ENCODE data around the gene SREK1IP1.
A peak's percentile ranks its signal among the peaks of the same experiment; 100 is the strongest.

Gene SREK1IP1

GRCh38 chr5:64769855-64770254, 1.4 kb upstream of the SREK1IP1 start:
- DNase-seq, result no peak
- Histone ChIP-seq H3K4me3 (ENCODE audit: low read length) (peak overlapping the region; percentile 95), H3K36me3 (replicated peaks; ENCODE audit: insufficient read depth, low read length) (no peaks in the 10 kb centered on the region), H3K9ac (ENCODE audit: low read length) (peak overlapping the region; percentile 79; the same call in 1 of the 2 replicates), H3K9me3 (replicated peaks; ENCODE audit: insufficient read depth, low read length) (no peaks in the 10 kb centered on the region), H4K20me1 (ENCODE audit: insufficient read depth, low read length) (no peaks in the 10 kb centered on the region), H3K79me2 (ENCODE audit: low read length) (peaks cover 69% of the 10 kb centered on the region), H3K27me3 (replicated peaks; ENCODE audit: insufficient read depth, low read length) (no peaks in the 10 kb centered on the region), H3K9me2 (replicated peaks; ENCODE audit: insufficient read depth, low read length) (no peaks in the 10 kb centered on the region), H3K4me1 (ENCODE audit: low read length) (peaks cover 45% of the 10 kb centered on the region), H2AFZ (ENCODE audit: low read length) (no peak overlapping the region), H3K27ac (ENCODE audit: low read length) (no peak overlapping the region), H3K4me2 (ENCODE audit: low read depth, low read length) (peak overlapping the region; percentile 97), H3F3A (ENCODE audit: insufficient read depth, low read length) (no peaks in the 10 kb centered on the region; the same call in 1 of the 2 replicates)
- no peak for TF ChIP-seq CTCF (IDR thresholded peaks at IDR 0.05; ENCODE audit: low read length)
- TF ChIP-seq EZH2 (optimal IDR thresholded peaks at IDR 0.05; ENCODE audit: low read depth, low read length), result no peak
- TF ChIP-seq EZH2phosphoT487 (IDR thresholded peaks at IDR 0.05; ENCODE audit: low read length), result no peak

GRCh38 chr5:64767959-64768357, 533 bp downstream of the SREK1IP1 start:
- H3K4me2 ChIP-seq (ENCODE audit: low read depth, low read length), result peak overlapping the region; percentile 64; the same call in 1 of the 2 replicates
- TF ChIP-seq CTCF (IDR thresholded peaks at IDR 0.05; ENCODE audit: low read length), result no peak
- TF ChIP-seq EZH2phosphoT487 (IDR thresholded peaks at IDR 0.05; ENCODE audit: low read length), result no peak
- TF ChIP-seq EZH2 (optimal IDR thresholded peaks at IDR 0.05; ENCODE audit: low read depth, low read length), result no peak
- H3K9ac ChIP-seq (ENCODE audit: low read length), result peak overlapping the region; percentile 79
- no peaks in the 10 kb centered on the region for H3F3A ChIP-seq (ENCODE audit: insufficient read depth, low read length)
- peaks cover 32% of the 10 kb centered on the region for H3K4me1 ChIP-seq (ENCODE audit: low read length)
- no peaks in the 10 kb centered on the region for H3K27me3 ChIP-seq (replicated peaks; ENCODE audit: insufficient read depth, low read length)
- H3K4me3 ChIP-seq (ENCODE audit: low read length), result peak overlapping the region; percentile 95
- H4K20me1 ChIP-seq (ENCODE audit: insufficient read depth, low read length), result no peaks in the 10 kb centered on the region
- peaks cover 4% of the 10 kb centered on the region for H3K36me3 ChIP-seq (replicated peaks; ENCODE audit: insufficient read depth, low read length)
- H3K79me2 ChIP-seq (ENCODE audit: low read length), result peaks cover 87% of the 10 kb centered on the region
- peak overlapping the region; percentile 48; the same call in 1 of the 2 replicates for H3K27ac ChIP-seq (ENCODE audit: low read length)
- no peaks in the 10 kb centered on the region for H3K9me3 ChIP-seq (replicated peaks; ENCODE audit: insufficient read depth, low read length)
- DNase-seq, result peak; percentile 13
- peak overlapping the region; percentile 82 for H2AFZ ChIP-seq (ENCODE audit: low read length)
- no peaks in the 10 kb centered on the region for H3K9me2 ChIP-seq (replicated peaks; ENCODE audit: insufficient read depth, low read length)

- H3K4me2 ChIP-seq (ENCODE audit: low read depth, low read length), result peak overlapping the region; percentile 64
- TF ChIP-seq EZH2phosphoT487 (IDR thresholded peaks at IDR 0.05; ENCODE audit: low read length), result no peak
- no peak for TF ChIP-seq CTCF (IDR thresholded peaks at IDR 0.05; ENCODE audit: low read length)
- no peak for TF ChIP-seq EZH2 (optimal IDR thresholded peaks at IDR 0.05; ENCODE audit: low read depth, low read length)
- H4K20me1 ChIP-seq (ENCODE audit: insufficient read depth, low read length), result no peaks in the 10 kb centered on the region
- H3F3A ChIP-seq (ENCODE audit: insufficient read depth, low read length), result no peaks in the 10 kb centered on the region
- no peaks in the 10 kb centered on the region for H3K9me2 ChIP-seq (replicated peaks; ENCODE audit: insufficient read depth, low read length)
- H2AFZ ChIP-seq (ENCODE audit: low read length), result no peak overlapping the region
- H3K4me3 ChIP-seq (ENCODE audit: low read length), result peak overlapping the region; percentile 95; the same call in 1 of the 2 replicates
- H3K9ac ChIP-seq (ENCODE audit: low read length), result no peak overlapping the region
- H3K27ac ChIP-seq (ENCODE audit: low read length), result no peak overlapping the region
- H3K4me1 ChIP-seq (ENCODE audit: low read length), result peaks cover 32% of the 10 kb centered on the region
- H3K9me3 ChIP-seq (replicated peaks; ENCODE audit: insufficient read depth, low read length), result no peaks in the 10 kb centered on the region
- no peaks in the 10 kb centered on the region for H3K27me3 ChIP-seq (replicated peaks; ENCODE audit: insufficient read depth, low read length)
- DNase-seq, result no peak
- peaks cover 88% of the 10 kb centered on the region for H3K79me2 ChIP-seq (ENCODE audit: low read length)
- peaks cover 4% of the 10 kb centered on the region for H3K36me3 ChIP-seq (replicated peaks; ENCODE audit: insufficient read depth, low read length)
These were observed 1.6 kb downstream of the SREK1IP1 start for GRCh38 chr5:64766941-64767340.

Measured in MM.1S (cell line).